HG03280 (cell line): Measurements from ENCODE around the gene TP53I11.

Experiments
- ATAC-seq: cut with Tn5 transposase; IDR thresholded peaks from one replicate; pipeline ENCODE4 v1.9.1; 2021; ENCODE audit warnings: mild to moderate bottlenecking, moderate library complexity; ENCODE audit not compliant: unreplicated experiment

TP53I11 gene

GRCh38 chr11:44957776-44958564 is 7.3 kb upstream of the TP53I11 start:
- no peak for ATAC-seq

- no peak for ATAC-seq
Observed at GRCh38 chr11:44957040-44957515, 6.4 kb upstream of the TP53I11 start.

GRCh38 chr11:44955015-44955738 is 4.5 kb upstream of the TP53I11 start:
- no peak for ATAC-seq

- ATAC-seq = no peak
Observed at GRCh38 chr11:44954051-44954906, 3.6 kb upstream of the TP53I11 start.

GRCh38 chr11:44952500-44953260 is 2.0 kb upstream of the TP53I11 start:
- no peak for ATAC-seq

- no peak for ATAC-seq
Observed at GRCh38 chr11:44952082-44952481, 1.4 kb upstream of the TP53I11 start.

- ATAC-seq = no peak
Observed at GRCh38 chr11:44950031-44950624, 555 bp downstream of the TP53I11 start.

GRCh38 chr11:44949160-44950030 is 1.3 kb downstream of the TP53I11 start:
- ATAC-seq = no peak

- ATAC-seq = no peak
Observed at GRCh38 chr11:44948155-44948554, 2.5 kb downstream of the TP53I11 start.

- ATAC-seq = no peak
Observed at GRCh38 chr11:44947114-44947513, 3.6 kb downstream of the TP53I11 start.

- no peak for ATAC-seq
Observed at GRCh38 chr11:44946263-44946662, 4.4 kb downstream of the TP53I11 start.

GRCh38 chr11:44945666-44946065 is 5.0 kb downstream of the TP53I11 start:
- no peak for ATAC-seq

GRCh38 chr11:44944853-44945235 is 5.8 kb downstream of the TP53I11 start:
- ATAC-seq = no peak

- ATAC-seq = no peak
Observed at GRCh38 chr11:44944181-44944852, 6.4 kb downstream of the TP53I11 start.

GRCh38 chr11:44943696-44944095 is 7.0 kb downstream of the TP53I11 start:
- no peak for ATAC-seq

- no peak for ATAC-seq
Observed at GRCh38 chr11:44943118-44943517, 7.6 kb downstream of the TP53I11 start.

GRCh38 chr11:44942029-44942955 is 8.4 kb downstream of the TP53I11 start:
- ATAC-seq = no peak
